ENCODE data around the gene HOXA5.

The HOXA5 gene

DNA sequence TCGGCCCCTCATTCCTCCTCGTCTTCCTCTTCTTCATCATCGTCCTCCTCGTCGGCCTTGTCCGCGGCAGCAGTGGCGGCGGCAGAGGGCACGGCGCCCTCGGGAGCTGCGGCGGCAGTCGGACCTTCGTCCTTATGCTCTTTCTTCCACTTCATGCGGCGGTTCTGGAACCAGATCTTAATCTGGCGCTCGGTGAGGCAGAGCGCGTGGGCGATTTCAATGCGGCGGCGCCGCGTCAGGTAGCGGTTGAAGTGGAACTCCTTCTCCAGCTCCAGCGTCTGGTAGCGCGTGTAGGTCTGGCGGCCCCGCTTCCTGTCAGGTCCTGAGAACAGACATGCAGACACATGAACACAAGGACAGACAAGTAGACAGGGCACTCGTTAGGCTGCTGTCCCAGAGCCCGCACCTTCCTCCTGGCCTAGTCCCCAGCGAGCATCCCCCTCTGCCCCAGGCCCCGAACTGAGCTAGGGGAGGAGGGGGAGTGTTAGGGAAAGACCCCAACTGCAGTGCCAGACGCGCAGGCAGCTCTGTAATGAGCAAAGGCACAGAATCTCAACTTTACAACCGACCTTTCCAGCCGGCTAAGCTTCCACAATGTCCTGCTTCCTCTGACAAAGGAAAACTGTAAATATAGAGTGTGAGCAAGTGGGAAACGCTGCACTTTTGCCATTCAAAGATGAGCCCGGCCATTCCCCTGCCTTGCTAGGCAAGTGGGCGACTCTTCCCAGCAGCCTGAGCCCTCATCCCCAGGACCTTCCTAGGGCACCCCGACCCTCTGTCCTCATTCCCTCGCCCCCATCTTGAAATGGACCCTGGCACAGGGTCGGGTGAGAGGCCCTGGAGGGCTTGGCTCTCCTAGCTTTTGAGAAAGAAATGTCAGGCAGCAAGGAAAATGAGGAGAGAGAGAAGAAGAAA is 11.7 kb upstream of the HOXA5 start:
- no peak overlapping the region for H3K27ac ChIP-seq (ENCODE audit: low read length)

GRCh38 chr7:27154369-27154768 is 10.9 kb upstream of the HOXA5 start:
- H3K27me3 ChIP-seq (ENCODE audit: low read depth, low read length) = peaks cover 91% of the 10 kb centered on the region
- H3K9me3 ChIP-seq (ENCODE audit: control insufficient read depth in 1 of 2, low read length in 2 of 2) = no peaks in the 10 kb centered on the region
- H3K4me1 ChIP-seq (ENCODE audit: control insufficient read depth in 1 of 2, insufficient read depth in 2 of 2, low read length in 2 of 2) = peaks cover 0 to 50% of the 10 kb centered on the region in 2 donors
- no peak overlapping the region for H3K27ac ChIP-seq (ENCODE audit: low read length)
- H3K36me3 ChIP-seq (ENCODE audit: control insufficient read depth in 1 of 2, insufficient read depth in 2 of 2, low read length in 2 of 2) = no peaks in the 10 kb centered on the region
- no peak overlapping the region for H3K4me3 ChIP-seq (ENCODE audit: low read depth in 1 of 2, low read length in 2 of 2)

More for the DNA sequence above, 11.7 kb upstream of the HOXA5 start:
- Histone ChIP-seq H3K4me1 (ENCODE audit: control insufficient read depth in 1 of 2, insufficient read depth in 2 of 2, low read length in 2 of 2) (peaks cover 0 to 52% of the 10 kb centered on the region in 2 donors), H3K9me3 (ENCODE audit: control insufficient read depth in 1 of 2, low read length in 2 of 2) (no peaks in the 10 kb centered on the region), H3K4me3 (ENCODE audit: low read depth in 1 of 2, low read length in 2 of 2) (peak overlapping the region in 1 of 2 donors; percentile 61), H3K36me3 (ENCODE audit: control insufficient read depth in 1 of 2, insufficient read depth in 2 of 2, low read length in 2 of 2) (no peaks in the 10 kb centered on the region), H3K27me3 (ENCODE audit: low read depth, low read length) (peaks cover 94% of the 10 kb centered on the region)

DNA sequence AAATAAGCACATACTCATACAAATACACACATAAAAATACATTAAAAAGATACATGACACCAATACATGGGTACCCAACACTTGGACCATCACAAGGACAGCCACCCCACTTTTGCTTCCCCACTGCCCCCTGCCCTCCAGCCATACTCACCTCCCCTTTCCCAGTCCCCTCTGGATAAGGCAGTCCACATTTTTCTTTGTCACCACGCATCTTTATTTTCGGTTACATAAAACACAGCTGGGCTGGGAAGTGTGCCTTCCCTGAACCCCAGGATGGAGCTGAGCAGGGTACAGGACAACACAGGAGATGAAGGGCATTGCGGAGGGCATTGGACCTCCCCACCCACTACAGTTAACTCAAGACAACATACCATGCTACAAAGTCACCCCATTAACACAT is 10.0 kb upstream of the HOXA5 start:
- H3K27ac ChIP-seq (ENCODE audit: low read length) = no peak overlapping the region
- H3K9me3 ChIP-seq (ENCODE audit: control insufficient read depth in 1 of 2, low read length in 2 of 2) = no peaks in the 10 kb centered on the region
- peaks cover 91% of the 10 kb centered on the region for H3K27me3 ChIP-seq (ENCODE audit: low read depth, low read length)
- H3K4me3 ChIP-seq (ENCODE audit: low read depth in 1 of 2, low read length in 2 of 2) = no peak overlapping the region
- H3K36me3 ChIP-seq (ENCODE audit: control insufficient read depth in 1 of 2, insufficient read depth in 2 of 2, low read length in 2 of 2) = no peaks in the 10 kb centered on the region
- peaks cover 0 to 50% of the 10 kb centered on the region in 2 donors for H3K4me1 ChIP-seq (ENCODE audit: control insufficient read depth in 1 of 2, insufficient read depth in 2 of 2, low read length in 2 of 2)

GRCh38 chr7:27152816-27153442 is 9.4 kb upstream of the HOXA5 start:
- Histone ChIP-seq H3K9me3 (ENCODE audit: control insufficient read depth in 1 of 2, low read length in 2 of 2) (no peaks in the 10 kb centered on the region), H3K27me3 (ENCODE audit: low read depth, low read length) (peaks cover 91% of the 10 kb centered on the region), H3K36me3 (ENCODE audit: control insufficient read depth in 1 of 2, insufficient read depth in 2 of 2, low read length in 2 of 2) (no peaks in the 10 kb centered on the region), H3K4me3 (ENCODE audit: low read depth in 1 of 2, low read length in 2 of 2) (peak overlapping the region; percentile 30 to 60), H3K4me1 (ENCODE audit: control insufficient read depth in 1 of 2, insufficient read depth in 2 of 2, low read length in 2 of 2) (peaks cover 0 to 50% of the 10 kb centered on the region in 2 donors), H3K27ac (ENCODE audit: low read length) (no peak overlapping the region)

GRCh38 chr7:27151931-27152815 is 8.7 kb upstream of the HOXA5 start, which contains the start of gene HOXA3:
Gene HOXA3 (minus strand): TSS chr7:27152583. CDS start chr7:27110640, 41,943 bp downstream.
- Histone ChIP-seq H3K27me3 (ENCODE audit: low read depth, low read length) (peaks cover 87% of the 10 kb centered on the region), H3K4me3 (ENCODE audit: low read depth in 1 of 2, low read length in 2 of 2) (peak within 1 kb of the TSS; percentile 46 to 60), H3K36me3 (ENCODE audit: control insufficient read depth in 1 of 2, insufficient read depth in 2 of 2, low read length in 2 of 2) (no peaks in the 10 kb centered on the region), H3K4me1 (ENCODE audit: control insufficient read depth in 1 of 2, insufficient read depth in 2 of 2, low read length in 2 of 2) (peaks cover 0 to 47% of the 10 kb centered on the region in 2 donors), H3K9me3 (ENCODE audit: control insufficient read depth in 1 of 2, low read length in 2 of 2) (no peaks in the 10 kb centered on the region), H3K27ac (ENCODE audit: low read length) (no peak within 1 kb of the TSS)

- Histone ChIP-seq H3K27me3 (ENCODE audit: low read depth, low read length) (peaks cover 87% of the 10 kb centered on the region), H3K36me3 (ENCODE audit: control insufficient read depth in 1 of 2, insufficient read depth in 2 of 2, low read length in 2 of 2) (no peaks in the 10 kb centered on the region), H3K4me1 (ENCODE audit: control insufficient read depth in 1 of 2, insufficient read depth in 2 of 2, low read length in 2 of 2) (peaks cover 0 to 46% of the 10 kb centered on the region in 2 donors), H3K27ac (ENCODE audit: low read length) (no peak overlapping the region), H3K9me3 (ENCODE audit: control insufficient read depth in 1 of 2, low read length in 2 of 2) (no peaks in the 10 kb centered on the region), H3K4me3 (ENCODE audit: low read depth in 1 of 2, low read length in 2 of 2) (peak overlapping the region; percentile 46 to 60)
Observed at GRCh38 chr7:27151341-27151930, 8.0 kb upstream of the HOXA5 start.

DNA sequence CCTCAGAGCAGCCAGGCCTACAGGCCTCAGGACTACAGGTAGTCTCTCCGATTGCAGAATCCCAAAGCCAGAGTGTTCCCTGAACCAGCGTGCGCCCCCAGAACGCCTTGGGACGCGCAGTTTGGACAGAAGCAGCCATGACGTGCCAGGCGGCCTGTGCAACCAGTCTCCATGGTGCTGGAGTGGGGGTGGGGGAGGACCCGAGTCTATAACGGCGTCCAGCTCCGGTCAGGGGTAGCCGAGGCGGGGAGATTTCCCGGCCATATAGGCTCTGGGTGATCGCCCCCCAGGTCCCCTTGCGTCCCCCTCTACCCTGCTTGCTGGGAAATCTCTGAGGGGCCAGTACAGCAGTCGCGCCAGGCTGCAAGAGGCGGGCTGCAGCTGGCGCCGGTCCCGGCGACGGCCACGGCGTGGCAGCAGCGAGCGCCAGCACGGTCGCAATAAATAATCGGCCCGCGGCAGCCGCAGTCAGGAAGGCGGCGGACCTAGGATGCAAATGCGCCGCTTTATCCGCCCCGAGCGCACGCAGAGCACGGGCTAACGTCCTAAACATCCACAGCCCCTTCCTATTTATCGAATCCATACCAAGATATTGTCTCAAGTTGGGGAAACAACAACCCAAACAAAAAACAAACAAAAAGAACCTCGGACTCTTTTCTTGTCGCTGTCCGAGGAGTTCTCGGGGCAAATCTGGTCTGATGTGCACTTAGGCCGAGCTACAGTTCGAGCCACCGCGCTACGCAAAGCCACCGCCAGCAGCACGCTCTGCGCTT is 7.3 kb upstream of the HOXA5 start:
- no peak overlapping the region for H3K27ac ChIP-seq (ENCODE audit: low read length)
- H3K4me3 ChIP-seq (ENCODE audit: low read depth in 1 of 2, low read length in 2 of 2) = peak overlapping the region; percentile 46 to 60
- peaks cover 80% of the 10 kb centered on the region for H3K27me3 ChIP-seq (ENCODE audit: low read depth, low read length)
- H3K4me1 ChIP-seq (ENCODE audit: control insufficient read depth in 1 of 2, insufficient read depth in 2 of 2, low read length in 2 of 2) = peaks cover 0 to 39% of the 10 kb centered on the region in 2 donors
- H3K36me3 ChIP-seq (ENCODE audit: control insufficient read depth in 1 of 2, insufficient read depth in 2 of 2, low read length in 2 of 2) = no peaks in the 10 kb centered on the region
- no peaks in the 10 kb centered on the region for H3K9me3 ChIP-seq (ENCODE audit: control insufficient read depth in 1 of 2, low read length in 2 of 2)

DNA sequence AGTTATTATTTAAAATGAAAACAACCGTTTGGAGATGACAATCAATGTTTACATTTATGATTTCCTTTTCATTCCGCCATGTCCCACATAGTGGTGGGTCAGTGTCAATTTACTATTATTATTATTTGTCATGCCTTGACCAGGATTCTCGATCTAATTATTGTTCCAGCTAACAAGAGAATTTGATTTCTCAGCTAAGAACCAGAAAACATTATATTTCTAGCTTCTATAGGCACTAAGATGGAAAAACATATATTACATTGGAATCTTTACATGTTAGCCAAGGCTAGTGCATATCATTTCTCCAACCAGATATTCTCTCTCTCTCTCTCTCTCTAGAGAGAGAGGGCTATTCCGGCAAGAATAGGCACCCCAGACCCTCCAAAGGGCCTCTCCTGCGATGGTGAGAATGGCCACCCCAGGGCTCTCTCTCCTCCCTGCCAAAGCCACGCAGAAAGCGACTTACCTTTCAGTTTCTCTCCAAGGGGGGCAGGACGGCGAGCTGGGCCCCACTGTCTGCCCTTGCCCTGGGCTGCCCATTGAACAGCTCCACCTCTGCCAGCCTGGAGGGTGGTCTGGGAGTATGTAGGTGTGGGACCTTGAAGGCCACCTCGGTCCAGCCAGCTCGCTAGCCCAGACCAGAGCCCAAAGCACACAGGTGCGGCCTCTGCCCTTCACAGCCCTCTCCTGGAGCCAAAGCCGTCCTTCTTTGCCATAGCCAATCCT is 6.5 kb upstream of the HOXA5 start:
- Histone ChIP-seq H3K36me3 (ENCODE audit: control insufficient read depth in 1 of 2, insufficient read depth in 2 of 2, low read length in 2 of 2) (no peaks in the 10 kb centered on the region), H3K27me3 (ENCODE audit: low read depth, low read length) (peaks cover 73% of the 10 kb centered on the region), H3K27ac (ENCODE audit: low read length) (no peak overlapping the region), H3K4me1 (ENCODE audit: control insufficient read depth in 1 of 2, insufficient read depth in 2 of 2, low read length in 2 of 2) (peaks cover 0 to 36% of the 10 kb centered on the region in 2 donors), H3K4me3 (ENCODE audit: low read depth in 1 of 2, low read length in 2 of 2) (peak overlapping the region; percentile 46 to 60), H3K9me3 (ENCODE audit: control insufficient read depth in 1 of 2, low read length in 2 of 2) (no peaks in the 10 kb centered on the region)

DNA sequence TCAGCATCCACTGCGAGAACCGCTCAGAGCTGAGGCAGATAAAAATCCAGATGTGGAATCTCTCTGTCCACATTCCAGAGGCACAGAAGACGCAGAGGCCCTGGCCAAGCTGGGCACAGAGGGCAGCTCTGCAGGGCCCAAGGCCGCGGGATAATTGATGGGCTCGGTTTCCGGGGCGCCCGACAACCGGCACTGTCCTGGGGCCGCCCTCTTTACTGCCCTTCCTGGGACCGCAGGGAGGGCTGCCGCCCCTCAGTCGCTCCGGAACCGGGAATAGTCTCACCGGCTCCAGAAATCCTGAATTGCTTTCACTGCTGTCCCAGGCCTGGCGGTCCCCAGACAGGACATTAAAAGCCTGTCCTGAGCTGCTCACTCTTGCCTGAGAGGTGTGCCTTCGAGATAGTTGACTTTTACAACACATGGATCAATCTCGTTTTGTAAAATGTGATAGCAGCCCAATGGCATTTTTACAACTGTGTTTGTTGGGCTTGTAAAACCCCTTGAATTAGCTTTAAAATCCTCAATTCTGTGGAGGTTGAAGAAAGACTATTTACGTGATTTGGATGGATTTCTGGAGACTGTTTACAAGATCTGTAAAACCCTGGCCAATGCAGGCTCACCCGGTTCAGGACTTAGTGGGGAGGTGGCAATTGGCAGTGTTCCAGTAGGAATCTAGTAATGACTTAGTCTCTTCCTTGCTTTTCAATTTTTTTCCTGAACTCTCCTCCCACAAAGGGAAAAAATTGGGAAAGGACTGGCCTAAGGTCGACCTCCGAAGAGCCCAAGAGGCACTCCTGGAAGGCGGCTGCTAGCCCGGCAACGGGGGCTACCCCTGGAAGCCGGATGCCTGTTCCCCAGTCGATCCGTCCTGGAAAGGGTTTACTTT is 5.5 kb upstream of the HOXA5 start:
- Histone ChIP-seq H3K9me3 (ENCODE audit: control insufficient read depth in 1 of 2, low read length in 2 of 2) (no peaks in the 10 kb centered on the region), H3K4me3 (ENCODE audit: low read depth in 1 of 2, low read length in 2 of 2) (peak overlapping the region in 1 of 2 donors; percentile 16), H3K27me3 (ENCODE audit: low read depth, low read length) (peaks cover 66% of the 10 kb centered on the region), H3K4me1 (ENCODE audit: control insufficient read depth in 1 of 2, insufficient read depth in 2 of 2, low read length in 2 of 2) (peaks cover 0 to 28% of the 10 kb centered on the region in 2 donors), H3K27ac (ENCODE audit: low read length) (no peak overlapping the region), H3K36me3 (ENCODE audit: control insufficient read depth in 1 of 2, insufficient read depth in 2 of 2, low read length in 2 of 2) (no peaks in the 10 kb centered on the region)
